GM18526 (cell line): ENCODE data around the gene AKAP8.
A peak's percentile ranks its signal among the peaks of the same experiment; 100 is the strongest.

Experiments
- POLR2A ChIP-seq: IDR thresholded peaks from 3 replicates; pipeline ENCODE4 v1.6.1; 2011; ENCODE audit not compliant: insufficient read length; ENCODE audit errors: extremely low read depth

AKAP8 gene

DNA sequence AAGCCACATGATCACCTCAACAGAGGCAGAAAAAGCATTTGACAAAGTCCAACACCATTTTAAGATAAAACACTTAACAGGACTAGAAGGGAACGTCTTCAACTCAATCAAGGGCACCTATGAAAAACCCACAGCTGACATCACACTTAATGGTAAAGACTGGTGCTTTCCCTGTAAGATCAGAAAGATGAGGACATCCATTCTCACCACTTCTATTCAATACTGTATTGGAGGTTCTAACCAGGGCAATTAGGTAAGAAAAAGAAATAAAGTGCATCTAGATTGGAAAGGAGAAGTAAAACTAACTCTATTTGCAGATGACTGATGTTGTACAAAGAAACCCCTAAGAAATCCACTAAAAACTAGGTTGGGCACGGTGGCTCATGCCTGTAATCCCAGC is 11.2 kb upstream of the AKAP8 start:
- TF ChIP-seq POLR2A: no peak

DNA sequence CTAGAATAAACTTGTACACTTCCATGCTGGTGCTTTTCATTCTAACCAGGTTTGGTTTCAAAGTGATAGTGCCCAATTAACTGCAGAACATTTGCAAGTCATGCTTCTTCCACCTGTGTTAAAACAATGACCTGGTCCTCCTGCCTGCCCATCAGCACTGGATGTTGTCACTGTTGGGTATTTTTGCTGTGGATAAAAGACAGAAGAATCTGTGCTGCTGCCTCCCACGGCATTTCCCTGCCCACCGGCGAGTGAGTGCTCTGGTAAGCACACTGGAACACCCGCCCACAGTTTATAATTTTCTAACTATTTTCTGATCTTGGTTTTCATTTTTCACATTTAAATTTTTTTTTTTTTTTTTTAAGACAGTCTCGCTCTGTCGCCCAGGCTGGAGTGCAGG is 2.3 kb upstream of the AKAP8 start:
- no peak for TF ChIP-seq POLR2A

DNA sequence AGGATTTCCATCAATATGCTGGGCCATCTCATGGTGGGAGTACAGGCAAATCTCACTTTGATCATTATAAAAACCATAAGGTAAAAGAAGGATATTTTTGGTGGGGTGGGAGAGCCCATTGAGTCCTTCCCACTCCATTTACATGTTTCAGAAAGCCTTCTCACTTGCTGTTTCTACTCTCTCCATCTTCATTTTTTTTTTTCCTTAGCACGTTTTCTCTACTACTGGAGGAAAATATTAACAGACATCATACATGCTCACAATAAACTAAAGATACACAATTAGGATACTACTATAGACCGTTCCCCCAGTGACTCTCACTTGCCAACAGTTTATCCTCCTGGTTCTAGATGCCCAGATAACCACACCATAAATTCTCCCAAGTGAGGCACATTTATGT is 1.8 kb upstream of the AKAP8 start:
- TF ChIP-seq POLR2A: no peak

DNA sequence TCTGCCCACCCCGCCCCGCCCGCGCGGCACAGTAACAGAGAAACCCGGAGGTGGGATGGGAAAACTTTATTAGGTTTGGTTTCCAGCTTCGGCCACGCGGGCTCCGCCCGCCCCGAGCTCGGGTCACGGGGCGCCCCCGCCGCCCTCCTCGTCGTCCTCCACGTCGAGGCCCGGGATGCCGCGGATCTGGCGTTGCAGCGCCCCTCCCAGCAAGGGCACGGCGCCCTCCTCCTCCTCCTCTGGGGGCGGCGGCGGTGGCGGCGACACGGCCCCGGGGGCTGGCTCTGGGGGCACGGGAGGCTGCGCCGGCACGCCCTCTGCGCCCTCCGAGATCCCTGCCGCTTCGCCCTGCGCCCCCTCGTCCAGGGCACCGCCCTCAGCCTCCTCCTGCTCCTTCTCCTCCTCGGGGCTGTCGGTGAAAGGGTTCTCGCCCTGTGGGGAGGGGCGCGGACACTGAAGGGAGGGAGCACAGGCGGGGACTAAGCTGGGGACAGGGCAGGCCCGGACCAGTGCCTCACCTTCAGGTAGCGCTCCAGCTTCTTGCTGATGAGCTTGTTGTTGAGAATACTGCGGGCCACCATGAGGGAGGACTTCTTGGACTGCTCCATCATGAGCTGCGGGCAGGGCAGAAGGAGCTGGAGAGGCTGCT is 536 bp upstream of the AKAP8 start:
- no peak for TF ChIP-seq POLR2A

DNA sequence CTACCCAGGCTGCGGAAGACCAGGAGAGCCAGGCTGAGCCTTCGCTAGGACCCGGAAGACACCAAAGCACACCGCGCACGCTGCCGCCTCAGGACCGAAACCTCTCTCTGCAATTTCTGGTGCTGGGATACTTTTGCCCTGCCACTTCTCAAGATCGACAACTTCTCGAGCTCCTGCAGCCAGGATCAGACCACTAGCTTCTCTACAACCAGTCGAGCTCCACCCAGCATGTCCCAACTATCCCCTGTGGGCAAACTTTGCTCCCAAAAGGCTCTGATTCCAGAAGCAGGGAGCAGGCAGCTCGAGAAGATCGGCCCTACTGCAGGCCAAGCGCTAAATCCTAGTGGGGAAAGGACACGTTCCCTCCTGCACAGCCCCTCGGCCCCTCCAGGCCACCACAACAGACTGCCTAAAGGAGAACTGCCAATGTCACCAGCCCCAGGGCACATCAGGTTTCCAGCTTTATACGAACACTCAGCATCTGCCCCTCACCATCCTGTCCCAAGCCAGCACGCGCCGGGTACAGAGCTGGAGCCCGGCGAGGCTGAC is 979 bp downstream of the AKAP8 start:
- TF ChIP-seq POLR2A: peak; percentile 9

DNA sequence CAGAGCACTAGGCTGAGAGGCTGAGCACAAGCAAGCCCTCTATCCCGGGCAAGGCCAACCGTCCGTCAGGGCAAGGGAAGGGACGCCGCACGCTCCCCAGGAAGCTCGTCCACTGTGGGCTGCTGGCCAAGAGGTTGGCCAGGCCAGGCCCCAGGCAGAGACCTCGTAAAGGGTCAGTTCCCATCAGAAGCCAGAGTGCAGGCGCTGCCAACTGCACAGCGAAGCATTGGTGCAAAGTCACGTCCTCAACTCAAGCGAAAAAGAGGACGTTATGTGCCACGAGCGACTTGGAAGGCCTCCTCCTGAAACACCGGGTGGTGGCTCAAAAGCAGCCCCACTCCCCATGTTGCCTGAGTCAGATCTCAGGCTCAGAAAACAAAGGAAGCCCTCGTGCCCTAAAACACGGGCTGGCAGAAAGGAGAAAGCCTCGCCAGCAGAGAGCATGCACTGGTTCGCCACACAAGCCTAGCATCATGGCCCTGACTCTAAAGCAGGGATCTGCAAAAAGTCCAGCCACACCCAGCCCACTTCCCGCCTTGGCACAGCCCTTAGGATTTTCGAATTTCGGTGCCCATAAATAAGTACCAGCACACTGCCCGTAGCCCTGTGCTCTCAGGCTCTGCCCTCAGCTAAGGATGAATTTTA is 4.7 kb downstream of the AKAP8 start:
- no peak for TF ChIP-seq POLR2A

DNA sequence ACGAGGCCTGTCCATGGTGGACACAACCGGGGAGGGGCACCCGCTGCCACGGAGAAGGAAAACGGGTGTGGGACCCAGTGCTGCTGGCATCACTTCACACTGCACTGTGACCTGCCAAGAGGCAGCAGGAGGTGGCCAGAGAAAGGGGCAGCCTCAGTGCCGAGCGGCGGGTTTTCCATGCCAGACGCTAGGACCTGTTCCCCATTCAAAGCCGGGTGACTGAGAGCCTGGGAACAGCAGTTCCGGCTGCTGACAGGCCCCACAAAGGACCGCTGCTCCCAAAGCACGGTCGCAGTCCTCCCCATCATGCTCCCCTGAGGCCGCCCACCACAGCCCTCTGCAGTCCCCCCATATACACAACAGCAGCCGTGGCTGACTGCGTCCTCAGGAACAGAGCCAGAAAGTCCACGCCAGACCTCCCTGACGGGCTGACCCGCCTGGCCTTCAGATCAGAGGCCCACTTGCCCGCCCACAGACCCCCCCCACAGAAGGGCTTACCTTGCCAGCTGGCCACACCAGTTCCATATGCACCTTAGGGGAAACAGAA is 5.4 kb downstream of the AKAP8 start:
- TF ChIP-seq POLR2A: no peak

DNA sequence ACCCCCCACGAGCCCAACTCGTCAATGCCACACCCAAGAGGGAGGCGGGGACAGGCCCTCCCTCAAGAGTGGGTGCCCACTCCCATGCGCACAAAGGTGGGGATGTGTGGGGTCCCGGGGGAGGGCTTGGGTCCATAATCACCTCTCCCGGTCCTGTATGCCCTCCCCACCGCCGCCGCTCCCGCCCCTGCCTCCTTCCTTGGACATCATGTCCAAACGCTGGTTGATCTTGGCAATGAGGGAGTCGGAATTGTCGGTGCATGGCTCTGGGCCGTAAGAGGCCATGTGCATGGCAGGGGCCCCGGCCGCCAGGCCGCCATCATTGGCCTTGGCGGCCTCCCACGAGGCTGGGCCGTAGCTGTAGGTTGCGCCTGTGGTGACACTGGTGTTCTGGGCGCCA is 5.9 kb downstream of the AKAP8 start:
- TF ChIP-seq POLR2A: no peak

DNA sequence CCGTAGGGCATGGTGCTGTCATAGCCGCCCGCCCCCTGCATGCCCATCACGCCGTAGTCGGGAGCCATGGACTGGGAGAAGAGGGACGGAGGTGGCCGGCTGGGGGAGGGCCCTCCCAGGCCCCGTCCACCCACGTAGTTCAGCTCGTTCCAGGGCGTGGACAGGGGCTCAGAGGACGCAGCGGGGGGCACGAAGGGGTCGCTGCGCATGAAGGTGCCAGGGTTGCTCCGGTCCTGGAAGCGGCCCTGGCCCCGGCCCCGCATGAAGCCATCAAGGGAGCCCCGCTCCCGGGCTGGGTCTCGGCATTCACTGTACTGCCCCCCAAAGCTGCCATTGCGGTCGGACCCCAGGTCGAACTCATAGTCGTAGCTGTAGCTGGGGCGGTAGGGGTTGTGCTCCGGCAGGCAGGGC is 6.7 kb downstream of the AKAP8 start:
- no peak for TF ChIP-seq POLR2A

DNA sequence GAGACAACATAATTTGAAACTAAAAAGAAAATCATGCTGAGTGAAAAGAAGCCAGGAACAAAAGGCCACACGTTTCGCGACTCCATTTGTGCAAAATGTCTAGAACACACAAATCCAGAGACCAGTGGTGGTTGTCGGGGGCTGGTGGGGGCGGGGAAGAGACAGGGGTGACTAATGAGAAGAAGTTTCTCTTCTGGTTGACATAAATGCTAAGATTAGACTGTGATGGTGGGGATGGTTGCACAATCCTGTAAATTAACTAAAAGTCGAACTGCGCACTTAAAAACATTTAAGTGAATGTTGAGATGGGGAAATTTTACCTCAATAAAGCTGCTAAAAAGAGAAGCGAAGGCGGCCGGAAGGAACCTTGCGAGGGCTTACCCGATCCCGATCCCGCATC is 7.1 kb downstream of the AKAP8 start:
- no peak for TF ChIP-seq POLR2A

DNA sequence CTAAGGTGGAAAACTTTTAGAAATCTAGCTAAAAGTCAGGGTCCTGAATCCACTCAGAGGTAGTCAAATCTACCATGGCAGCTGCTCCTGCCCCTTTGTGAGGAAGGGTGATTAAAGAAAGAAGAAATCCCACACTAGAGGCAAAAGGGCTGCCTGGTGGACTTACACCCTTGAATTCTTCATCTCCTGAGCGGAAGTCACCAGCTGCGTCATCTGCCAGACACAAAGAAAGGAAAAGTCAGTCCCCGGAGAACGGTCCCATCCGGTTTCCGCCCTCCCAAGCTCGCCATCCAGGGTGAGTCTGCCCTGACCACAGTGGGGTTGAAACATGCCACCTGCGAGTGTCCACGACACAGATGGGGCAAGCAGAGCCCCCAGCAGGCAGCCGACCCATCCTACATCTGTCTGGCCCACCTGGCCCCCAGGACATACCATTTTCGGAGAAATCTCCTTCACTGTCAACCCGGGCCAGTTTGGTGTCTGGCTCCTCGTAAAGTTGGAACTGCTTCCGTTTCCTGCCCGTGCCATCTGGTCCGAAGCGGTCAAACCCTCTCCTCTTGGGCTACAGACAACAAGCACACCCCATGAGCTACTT is 7.7 kb downstream of the AKAP8 start:
- TF ChIP-seq POLR2A: no peak

DNA sequence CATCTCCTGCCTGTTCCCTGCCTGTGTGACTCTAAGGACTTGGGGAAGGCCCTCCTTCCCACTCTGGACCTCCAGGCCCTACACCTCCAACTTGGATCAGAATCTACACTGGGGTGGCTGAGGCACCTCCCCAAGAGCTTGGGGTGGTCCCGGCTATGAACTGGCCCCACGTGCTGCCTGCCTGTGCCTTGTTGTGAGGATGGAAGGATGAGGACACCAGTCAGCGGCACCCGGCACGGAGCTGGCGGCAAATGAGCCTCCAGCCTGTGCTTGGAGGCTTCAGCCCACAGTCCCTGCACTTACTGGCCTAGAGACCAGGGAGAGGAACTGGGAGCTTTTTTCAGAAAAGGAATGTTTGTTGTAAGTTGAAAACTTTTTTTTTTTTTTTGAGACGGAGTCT is 8.5 kb downstream of the AKAP8 start:
- TF ChIP-seq POLR2A: no peak

DNA sequence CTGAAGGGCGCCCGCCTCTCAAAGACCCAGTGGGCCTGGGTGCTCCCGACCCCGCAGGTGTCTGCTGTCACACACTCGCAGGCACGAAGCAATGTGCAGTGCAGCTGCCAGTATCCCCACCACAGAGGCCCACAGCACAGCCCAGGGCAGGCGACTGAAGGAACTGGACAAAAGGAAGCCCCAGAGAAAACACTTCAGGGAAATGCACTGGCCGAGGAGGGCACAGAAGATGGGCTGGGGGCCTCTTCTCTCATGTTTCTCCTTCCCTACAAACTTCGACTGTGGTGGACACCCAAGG is 10.0 kb downstream of the AKAP8 start:
- no peak for TF ChIP-seq POLR2A

DNA sequence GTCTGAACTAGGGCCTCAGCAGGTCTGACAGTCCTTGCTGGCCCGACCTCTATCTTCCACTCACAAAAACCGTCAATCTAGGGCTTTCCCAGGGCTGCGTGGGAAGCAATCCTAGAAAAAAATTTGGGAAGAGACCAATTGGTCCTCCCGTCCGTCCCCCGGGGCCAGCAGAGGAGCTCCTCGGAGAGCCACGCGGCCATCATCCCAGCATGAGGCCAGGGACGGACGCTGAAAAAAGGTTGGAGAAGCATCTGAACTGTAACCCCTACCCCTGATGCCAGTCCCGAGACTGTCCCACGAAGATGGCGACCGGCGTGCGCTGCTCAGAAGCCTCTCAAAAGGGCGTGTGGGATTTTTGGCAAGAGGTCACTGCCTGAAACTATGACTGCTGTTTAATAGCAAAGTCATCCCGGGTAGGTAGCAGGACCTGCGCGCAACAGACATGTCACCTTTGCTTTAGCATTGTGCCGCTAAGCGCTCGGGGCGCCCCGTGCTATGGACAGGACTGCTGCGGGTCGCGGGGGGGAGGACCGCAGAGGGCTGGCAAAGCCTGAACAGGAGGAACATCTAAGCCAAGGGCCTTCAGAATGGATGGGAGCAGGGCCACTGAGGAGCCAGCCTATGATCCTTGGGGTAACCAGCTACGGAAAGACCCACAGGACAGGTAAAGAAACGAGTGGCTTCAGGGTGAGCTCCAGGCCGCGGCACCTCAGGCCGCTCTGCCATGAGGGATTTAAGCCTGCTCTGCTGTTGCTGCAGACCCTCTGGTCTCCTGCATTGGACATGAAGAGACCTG is 10.6 kb downstream of the AKAP8 start:
- TF ChIP-seq POLR2A: no peak

DNA sequence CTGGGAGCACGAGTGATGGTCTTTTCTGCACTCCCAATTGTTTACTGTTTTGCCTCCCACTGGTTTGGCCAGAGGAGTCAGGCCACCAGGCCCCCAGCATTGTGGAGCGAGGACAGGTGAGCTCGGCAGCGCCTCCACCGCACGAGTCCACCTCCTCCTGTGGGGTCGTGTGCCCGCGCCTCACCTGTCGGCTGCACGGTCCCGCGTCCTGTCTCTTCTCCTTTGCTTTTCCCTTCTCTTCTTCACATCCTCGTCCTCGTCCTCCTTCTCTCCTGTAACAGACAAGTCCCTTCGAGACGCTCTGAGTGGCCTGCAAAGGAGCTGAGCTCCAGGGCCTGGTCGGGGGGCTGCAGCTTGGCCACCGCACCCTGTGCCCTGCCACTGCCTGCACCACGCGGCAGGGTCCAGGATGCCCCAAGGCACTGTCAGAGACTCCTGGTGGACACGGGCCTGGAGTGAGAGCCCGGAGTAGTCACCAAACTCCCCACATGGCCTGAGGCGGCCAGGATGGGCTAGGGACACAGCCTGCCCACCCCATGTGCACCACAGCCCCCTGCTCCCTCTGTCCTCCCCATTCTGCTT is 11.4 kb downstream of the AKAP8 start:
- no peak for TF ChIP-seq POLR2A
